AG04450 (cell line): ENCODE results near the gene PLSCR4. TPM values are rescaled to one million over a fixed set of nuclear protein-coding genes. Genes with fewer than 3 reads are reported as not detected.

Experiments
- CTCF ChIA-PET: fragments of 300-600, 350-600 bp; formaldehyde crosslinking; extraction: SDS; loops from one replicate; lab custom pipeline; 2022; ENCODE audit warnings: antibody characterized with exemption, inconsistent platforms; lab: Charles Lee
- POLR2A ChIA-PET: fragments of 350-600 bp; formaldehyde crosslinking; extraction: SDS; loops from one replicate; lab custom pipeline; 2021; ENCODE audit warnings: antibody characterized with exemption, inconsistent platforms; lab: Yijun Ruan, JAX
- DNase-seq: peaks from one replicate; pipeline ENCODE4 v3.0.0-alpha.2; 2011; ENCODE audit warnings: low read depth, low spot score
- H3K27ac ChIP-seq: one replicate; pipeline ENCODE4 v1.5.1; 2012; ENCODE audit warnings: low read depth, low read length, control low read depth
- H3K27me3 ChIP-seq: one replicate; pipeline ENCODE4 v1.6.0; 2012; ENCODE audit warnings: low read length; ENCODE audit not compliant: control insufficient read depth, insufficient read depth
- H3K4me3 ChIP-seq: 2 replicates; pipeline ENCODE4 v1.5.1; 2011; ENCODE audit warnings: mild to moderate bottlenecking, low read depth, low read length, control low read depth
- H3K9me3 ChIP-seq: 2 replicates; pipeline ENCODE4 v1.5.1; 2012; ENCODE audit warnings: low read length; ENCODE audit not compliant: control insufficient read depth, insufficient read depth
- CTCF ChIP-seq: IDR thresholded peaks from 2 replicates; pipeline ENCODE4 v1.5.1; 2011; ENCODE audit warnings: low read depth, low read length, control low read depth, inconsistent platforms
- polyA plus RNA-seq: library from polyadenylated mRNA; depleted of rRNA; stranded (reverse); fragments of >200 nt; gene quantifications from 2 replicates; pipeline ENCODE4 v1.2.3, GENCODE V29; 2011

PLSCR4 gene
- polyA plus RNA-seq, 1 experiment = 8.5 TPM

GRCh38 chr3:146271180-146271579, 20.3 kb upstream of the PLSCR4 start:
- ChIA-PET CTCF (no interaction called here), POLR2A (no interaction called here)
- DNase-seq = no peak
- no peaks in the 10 kb centered on the region for H3K27me3 ChIP-seq
- H3K9me3 ChIP-seq = no peaks in the 10 kb centered on the region
- no peak for TF ChIP-seq CTCF
- H3K4me3 ChIP-seq = no peak overlapping the region
- no peak overlapping the region for H3K27ac ChIP-seq

GRCh38 chr3:146269271-146269670, 18.4 kb upstream of the PLSCR4 start:
- ChIA-PET CTCF (no interaction called here), POLR2A (no interaction called here)
- Histone ChIP-seq H3K4me3 (no peak overlapping the region), H3K27ac (no peak overlapping the region), H3K27me3 (no peaks in the 10 kb centered on the region), H3K9me3 (no peaks in the 10 kb centered on the region)
- DNase-seq = no peak
- no peak for TF ChIP-seq CTCF

- POLR2A ChIA-PET = no interaction called here
- CTCF ChIA-PET = no interaction called here
- TF ChIP-seq CTCF = no peak
Observed at GRCh38 chr3:146268535-146269219, 17.8 kb upstream of the PLSCR4 start.

DNA sequence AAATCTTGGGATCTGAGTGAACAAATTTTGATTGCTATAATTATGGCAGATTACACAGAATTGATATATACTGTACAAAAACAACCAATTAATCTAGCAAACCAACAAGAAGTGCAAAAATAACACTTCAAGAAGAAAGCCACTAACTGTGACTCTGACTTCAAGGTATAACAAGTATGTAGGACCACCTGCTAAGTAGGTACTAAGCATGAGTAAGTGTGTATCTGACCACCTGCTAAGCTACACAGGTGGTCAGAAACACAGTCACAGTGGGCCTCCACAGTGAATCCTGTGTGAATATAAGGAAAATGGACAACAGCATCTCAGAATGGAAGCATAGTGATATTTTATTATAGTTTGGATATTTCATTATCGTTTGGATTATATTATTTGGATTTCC, 14.8 kb upstream of the PLSCR4 start:
- ChIA-PET CTCF (no interaction called here), POLR2A (no interaction called here)
- no peak for DNase-seq
- Histone ChIP-seq H3K4me3 (no peak overlapping the region), H3K27ac (no peak overlapping the region), H3K27me3 (no peaks in the 10 kb centered on the region), H3K9me3 (no peaks in the 10 kb centered on the region)
- no peak for TF ChIP-seq CTCF

More at GRCh38 chr3:146268535-146269219, 17.8 kb upstream of the PLSCR4 start:
- Histone ChIP-seq H3K27me3 (no peaks in the 10 kb centered on the region), H3K4me3 (no peak overlapping the region), H3K27ac (no peak overlapping the region), H3K9me3 (no peaks in the 10 kb centered on the region)
- no peak for DNase-seq

DNA sequence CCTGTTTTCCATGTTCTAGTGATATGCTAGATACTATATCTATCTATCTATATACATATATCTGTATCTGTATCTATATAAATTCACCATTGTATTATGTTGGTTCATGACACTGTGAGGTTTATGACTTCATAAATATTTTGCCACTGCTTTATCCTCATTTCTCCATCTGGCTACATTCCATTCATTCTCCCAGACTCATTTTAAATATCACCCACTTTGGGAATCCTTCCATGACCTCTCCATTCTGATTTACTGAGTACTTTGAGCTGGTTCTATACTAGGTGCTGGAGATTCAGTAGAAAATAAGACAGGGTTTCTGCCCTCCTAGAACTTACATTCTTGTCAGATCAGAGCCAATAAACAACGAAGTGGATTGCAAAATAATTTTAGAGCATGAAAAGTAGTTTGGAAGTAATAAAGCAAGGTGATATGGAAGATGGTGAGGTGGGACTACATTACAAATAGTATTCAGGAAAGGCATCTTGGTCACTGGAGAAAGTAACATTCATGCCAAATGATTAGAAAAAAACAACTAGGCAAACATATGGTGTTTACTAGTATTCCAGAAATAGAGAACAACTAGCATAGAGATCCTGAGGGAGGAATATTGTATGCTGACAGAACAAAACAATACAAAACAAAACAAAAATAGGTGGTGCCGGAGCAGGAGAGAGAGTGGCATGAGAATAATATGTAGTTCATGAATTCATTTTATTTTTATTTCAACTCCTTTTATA, 11.6 kb upstream of the PLSCR4 start:
- ChIA-PET CTCF (interaction anchor here (0.5 kb wide), 1 partner anchor 73 kb away, joined by 3 read pairs; no protein-coding TSS in a partner anchor), POLR2A (no interaction called here)
- no peaks in the 10 kb centered on the region for H3K27me3 ChIP-seq
- no peak for TF ChIP-seq CTCF
- no peaks in the 10 kb centered on the region for H3K9me3 ChIP-seq
- no peak for DNase-seq
- H3K27ac ChIP-seq = no peak overlapping the region
- H3K4me3 ChIP-seq = no peak overlapping the region
